Transverse colon (tissue), 4 donors: Measurements from ENCODE around the gene TYW1. TPM values are rescaled to one million over a fixed set of nuclear protein-coding genes. Genes with fewer than 3 reads are reported as not detected.
"Not testable (repeated sequence)": the region's sequence is repeated elsewhere in the genome, so short reads cannot be mapped to it uniquely, and the experiment has no call there.

ENCODE experiments used
- DNase-seq: peaks from one replicate; pipeline ENCODE4 v3.0.0-alpha.2; 2019
- H3K27ac ChIP-seq, 4 donors: fragments of 200-600 bp; sonication (generic); 2 replicates each; pipeline ENCODE4 v1.5.1; 2016 to 2018; ENCODE audit warnings: inconsistent platforms in 4 of 4
- H3K27me3 ChIP-seq: fragments of 200-600 bp; sonication (generic); 2 replicates; pipeline ENCODE4 v1.5.1; 2017; ENCODE audit warnings: inconsistent platforms
- H3K36me3 ChIP-seq, 4 donors: fragments of 200-600 bp; sonication (generic); 2 replicates each; pipeline ENCODE4 v1.5.1; 2017 to 2019; ENCODE audit warnings: inconsistent platforms in 4 of 4
- H3K4me1 ChIP-seq, 4 donors: fragments of 200-600 bp; sonication (generic); 2 replicates each; pipeline ENCODE4 v1.5.1; 2017 to 2020; ENCODE audit warnings: inconsistent platforms in 4 of 4
- H3K4me3 ChIP-seq, 4 donors: fragments of 200-600 bp; sonication (generic); 1 replicate in 1 of 4; 2 replicates in 3 of 4; pipeline versions ENCODE4 v1.5.1 to v1.6.1; 2017 to 2019; ENCODE audit warnings: inconsistent platforms in 4 of 4
- H3K9me3 ChIP-seq, 2 donors: fragments of 200-600 bp; sonication (generic); 2 replicates each; pipeline ENCODE4 v1.5.1; 2017 to 2019; ENCODE audit warnings: inconsistent platforms in 2 of 2
- EP300 ChIP-seq: sonication (generic); formaldehyde crosslinking; IDR thresholded peaks from one replicate; pipeline ENCODE4 v1.6.1; 2017; ENCODE audit warnings: antibody characterized with exemption, low read depth
- POLR2A ChIP-seq: fragments of 450-650 bp; IDR thresholded peaks from one replicate; pipeline ENCODE4 v1.6.1; 2016; ENCODE audit warnings: antibody characterized with exemption, mild to moderate bottlenecking, moderate library complexity
- POLR2AphosphoS5 ChIP-seq, 3 donors: sonication (generic); formaldehyde crosslinking; IDR thresholded peaks; one replicate each; pipeline ENCODE4 v1.6.1; 2016; ENCODE audit warnings: antibody characterized with exemption in 3 of 3
- WGBS, 2 donors: methylation state at CpG; one replicate each; pipeline ENCODE4 v1.1.5; 2018; ENCODE audit warnings: low coverage in 1 of 2; 5-methylcytosine and 5-hydroxymethylcytosine counted together
- in situ Hi-C, 4 donors: fragments of 200-750 bp; cut with MboI; loops; one replicate each; pipeline versions ENCODE4 v1.15.0 to v1.15.1; 2017; ENCODE audit warnings: low sequenced_read_pairs in 3 of 4, low pct_ligation_motif_present in 1 of 4, low pct_unique_long_range_greater_than_20kb in 1 of 4
- intact Hi-C: fragments of 100-400 bp; cut with DNase I; formaldehyde crosslinking; loops from one replicate; pipeline ENCODE4 v1.15.1; 2023; ENCODE audit warnings: low total_unique reads
- total RNA-seq, 4 donors: library from RNA; depleted of rRNA; stranded (reverse); fragments of >200 nt; gene quantifications; one replicate each; pipeline ENCODE4 v1.1.0, GENCODE V29; 2016
- TF ChIP-seq, protein P1 (sequence below), 5 experiments: fragments of 200-600 bp in 3 of 5; fragments of 450-650 bp in 2 of 5; sonication (generic) in 3 of 5; IDR thresholded peaks; 1 replicate in 2 of 5; 2 replicates in 3 of 5; pipeline ENCODE4 v1.5.1; 2016 to 2017; ENCODE audit warnings: antibody characterized with exemption in 5 of 5, inconsistent platforms in 3 of 5, mild to moderate bottlenecking in 2 of 5, moderate library complexity in 1 of 5

TYW1 gene, protein sequence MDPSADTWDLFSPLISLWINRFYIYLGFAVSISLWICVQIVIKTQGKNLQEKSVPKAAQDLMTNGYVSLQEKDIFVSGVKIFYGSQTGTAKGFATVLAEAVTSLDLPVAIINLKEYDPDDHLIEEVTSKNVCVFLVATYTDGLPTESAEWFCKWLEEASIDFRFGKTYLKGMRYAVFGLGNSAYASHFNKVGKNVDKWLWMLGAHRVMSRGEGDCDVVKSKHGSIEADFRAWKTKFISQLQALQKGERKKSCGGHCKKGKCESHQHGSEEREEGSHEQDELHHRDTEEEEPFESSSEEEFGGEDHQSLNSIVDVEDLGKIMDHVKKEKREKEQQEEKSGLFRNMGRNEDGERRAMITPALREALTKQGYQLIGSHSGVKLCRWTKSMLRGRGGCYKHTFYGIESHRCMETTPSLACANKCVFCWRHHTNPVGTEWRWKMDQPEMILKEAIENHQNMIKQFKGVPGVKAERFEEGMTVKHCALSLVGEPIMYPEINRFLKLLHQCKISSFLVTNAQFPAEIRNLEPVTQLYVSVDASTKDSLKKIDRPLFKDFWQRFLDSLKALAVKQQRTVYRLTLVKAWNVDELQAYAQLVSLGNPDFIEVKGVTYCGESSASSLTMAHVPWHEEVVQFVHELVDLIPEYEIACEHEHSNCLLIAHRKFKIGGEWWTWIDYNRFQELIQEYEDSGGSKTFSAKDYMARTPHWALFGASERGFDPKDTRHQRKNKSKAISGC
- total RNA-seq = 10 to 100 TPM; 24.3 to 87.8 (median 27.5) TPM

DNA sequence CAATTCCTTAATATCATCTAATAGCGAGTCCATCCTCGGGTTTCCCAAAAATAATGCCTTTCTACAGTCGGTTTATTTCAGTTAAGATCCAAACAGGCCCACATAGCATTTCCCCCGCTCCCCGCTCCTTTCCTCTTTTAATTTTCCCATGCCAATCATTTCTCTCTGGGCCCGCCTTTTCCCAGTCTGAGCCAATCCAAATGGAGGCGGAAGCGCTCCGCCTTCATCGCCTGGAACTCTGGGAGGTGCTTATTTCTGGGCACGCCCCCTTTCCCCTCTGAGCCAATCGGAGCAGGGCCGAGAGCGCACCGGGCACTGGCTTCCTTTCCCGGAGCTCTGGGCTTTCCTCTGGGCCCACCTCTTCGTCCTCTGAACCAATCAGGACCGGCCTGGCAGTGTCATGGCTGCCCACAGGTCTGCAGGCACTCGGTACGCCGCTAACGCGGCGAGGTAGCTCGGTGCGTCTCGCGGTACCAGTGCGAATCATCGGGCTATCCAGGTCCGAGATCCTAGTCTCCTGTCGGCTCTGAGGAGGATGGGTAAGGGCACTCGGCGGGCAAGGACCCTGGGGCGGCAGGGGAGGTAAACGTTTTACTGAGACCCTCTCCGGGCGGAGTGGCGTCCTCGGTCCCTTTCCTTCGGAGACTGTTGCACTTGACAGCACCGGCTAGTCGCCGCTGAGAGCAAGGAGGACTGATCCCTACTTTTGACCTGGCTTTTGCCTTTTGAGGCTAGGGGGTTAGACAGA is at the start of gene TYW1:
Gene TYW1 (plus strand): TSS at position 390 of the 748 bp plus-strand sequence. CDS start 146 bp downstream, at position 536.
- WGBS, 2 donors = 0% methylated on average over 5 to 31 of the region's 44 CpGs
- in situ Hi-C loops, H3K9me3 ChIP-seq, H3K27me3 ChIP-seq, intact Hi-C loops: not testable (repeated sequence)
- Histone ChIP-seq H3K4me3 (peak within 1 kb of the TSS; percentile 35 to 93 (median 63)), H3K27ac (peak within 1 kb of the TSS; percentile 93 to 99 (median 98)), H3K36me3 (peaks cover 0 to 18% (median 10%) of the 10 kb centered on the region in 4 donors), H3K4me1 (peaks cover 10 to 31% (median 16%) of the 10 kb centered on the region in 4 donors)
- TF ChIP-seq POLR2AphosphoS5 (IDR thresholded peaks at IDR 0.05) (peak; percentile 74 to 91 (median 89)), POLR2A (peak; percentile 88)
- peak; percentile 99 for DNase-seq

DNA sequence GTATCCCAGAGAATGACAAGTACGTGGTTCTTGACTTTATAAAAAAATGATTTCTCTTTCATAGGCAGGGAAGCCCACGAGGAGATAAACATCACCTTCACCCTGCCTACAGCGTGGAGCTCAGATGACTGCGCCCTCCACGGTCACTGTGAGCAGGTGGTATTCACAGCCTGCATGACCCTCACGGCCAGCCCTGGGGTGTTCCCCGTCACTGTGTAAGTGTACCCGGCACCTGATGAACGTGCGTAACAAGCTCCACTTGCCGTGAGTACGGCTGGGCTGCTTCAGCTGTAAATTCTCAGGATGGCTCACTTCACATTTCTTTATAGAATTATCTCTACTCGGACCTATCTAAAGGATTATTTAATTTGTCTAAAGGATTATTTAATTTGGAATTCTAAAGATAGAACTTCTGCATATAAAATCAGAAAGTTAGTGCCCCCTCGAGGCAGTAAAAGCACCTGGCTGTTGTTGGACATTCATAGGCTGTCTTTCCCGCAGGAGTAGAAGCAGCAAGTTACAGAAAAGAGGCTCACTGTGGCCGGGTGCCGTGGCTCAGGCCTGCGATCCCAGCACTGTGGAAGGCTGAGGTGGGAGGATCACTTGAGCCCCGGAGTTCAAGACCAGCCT is 48.0 kb upstream of the TYW1 start:
- in situ Hi-C loops = no loop called here
- H3K36me3 ChIP-seq = peaks cover 0 to 54% (median 21%) of the 10 kb centered on the region in 4 donors
- TF ChIP-seq EP300 (no peak), POLR2A (no peak), POLR2AphosphoS5 (IDR thresholded peaks at IDR 0.05) (no peak)
- TF ChIP-seq, protein P1, sequence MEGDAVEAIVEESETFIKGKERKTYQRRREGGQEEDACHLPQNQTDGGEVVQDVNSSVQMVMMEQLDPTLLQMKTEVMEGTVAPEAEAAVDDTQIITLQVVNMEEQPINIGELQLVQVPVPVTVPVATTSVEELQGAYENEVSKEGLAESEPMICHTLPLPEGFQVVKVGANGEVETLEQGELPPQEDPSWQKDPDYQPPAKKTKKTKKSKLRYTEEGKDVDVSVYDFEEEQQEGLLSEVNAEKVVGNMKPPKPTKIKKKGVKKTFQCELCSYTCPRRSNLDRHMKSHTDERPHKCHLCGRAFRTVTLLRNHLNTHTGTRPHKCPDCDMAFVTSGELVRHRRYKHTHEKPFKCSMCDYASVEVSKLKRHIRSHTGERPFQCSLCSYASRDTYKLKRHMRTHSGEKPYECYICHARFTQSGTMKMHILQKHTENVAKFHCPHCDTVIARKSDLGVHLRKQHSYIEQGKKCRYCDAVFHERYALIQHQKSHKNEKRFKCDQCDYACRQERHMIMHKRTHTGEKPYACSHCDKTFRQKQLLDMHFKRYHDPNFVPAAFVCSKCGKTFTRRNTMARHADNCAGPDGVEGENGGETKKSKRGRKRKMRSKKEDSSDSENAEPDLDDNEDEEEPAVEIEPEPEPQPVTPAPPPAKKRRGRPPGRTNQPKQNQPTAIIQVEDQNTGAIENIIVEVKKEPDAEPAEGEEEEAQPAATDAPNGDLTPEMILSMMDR (IDR thresholded peaks at IDR 0.05) = no peak
- DNase-seq = no peak
- no peaks in the 10 kb centered on the region for H3K9me3 ChIP-seq
- WGBS, 2 donors = 89 to 93% methylated on average over 11 to 19 of the region's 19 CpGs
- H3K27me3 ChIP-seq = no peaks in the 10 kb centered on the region
- peaks cover 0 to 22% (median 12%) of the 10 kb centered on the region in 4 donors for H3K4me1 ChIP-seq
- no peak overlapping the region for H3K27ac ChIP-seq
- intact Hi-C loops = no loop called here
- no peak overlapping the region for H3K4me3 ChIP-seq

DNA sequence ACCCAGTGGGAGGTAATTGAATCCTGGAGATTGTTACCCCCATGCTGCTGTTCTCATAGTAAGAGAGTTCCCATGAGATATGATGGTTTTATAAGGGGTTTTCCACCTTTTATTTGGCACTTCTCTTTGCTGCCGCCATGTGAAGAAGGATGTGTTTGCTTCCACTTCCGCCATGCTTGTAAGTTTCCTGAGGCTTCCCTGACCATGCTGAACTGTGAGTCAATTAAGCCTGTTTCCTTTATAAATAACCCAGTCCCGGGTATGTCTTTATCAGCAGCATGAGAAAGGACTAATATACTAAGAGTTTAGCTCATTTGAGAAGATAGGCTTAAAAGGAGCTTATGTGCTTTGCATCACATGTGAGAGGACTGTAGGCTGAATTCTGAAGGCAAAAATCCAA is 46.3 kb upstream of the TYW1 start:
- Histone ChIP-seq H3K4me3 (no peak overlapping the region), H3K4me1 (peaks cover 0 to 22% (median 12%) of the 10 kb centered on the region in 4 donors), H3K27me3 (no peaks in the 10 kb centered on the region), H3K36me3 (peaks cover 0 to 60% (median 19%) of the 10 kb centered on the region in 4 donors), H3K9me3 (no peaks in the 10 kb centered on the region), H3K27ac (no peak overlapping the region)
- no peak for DNase-seq
- WGBS, 2 donors = 57 to 81% methylated on average over 2 to 3 of the region's 3 CpGs
- in situ Hi-C loops (no loop called here), intact Hi-C loops (no loop called here)
- TF ChIP-seq POLR2AphosphoS5 (IDR thresholded peaks at IDR 0.05) (no peak), POLR2A (no peak)
- TF ChIP-seq, protein P1 (IDR thresholded peaks at IDR 0.05) = no peak

DNA sequence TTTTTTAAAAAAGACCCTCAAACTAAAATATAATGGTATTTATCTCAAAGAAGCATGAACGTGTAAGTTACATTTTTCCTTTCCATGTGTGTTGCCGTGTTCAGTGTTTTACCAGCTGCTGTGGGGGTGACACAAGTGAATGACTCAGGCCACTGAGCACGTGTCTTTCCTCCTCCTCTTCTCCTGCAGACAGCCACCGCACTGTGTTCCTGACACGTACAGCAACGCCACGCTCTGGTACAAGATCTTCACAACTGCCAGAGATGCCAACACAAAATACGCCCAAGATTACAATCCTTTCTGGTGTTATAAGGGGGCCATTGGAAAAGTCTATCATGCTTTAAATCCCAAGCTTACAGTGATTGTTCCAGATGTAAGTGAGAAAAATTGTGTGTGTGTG is 45.9 kb upstream of the TYW1 start:
- DNase-seq = no peak
- no peak for TF ChIP-seq POLR2A
- TF ChIP-seq, protein P1 (IDR thresholded peaks at IDR 0.05) = no peak
- TF ChIP-seq POLR2AphosphoS5 (IDR thresholded peaks at IDR 0.05) = no peak
- no peak for TF ChIP-seq EP300

More for the DNA sequence above, 45.9 kb upstream of the TYW1 start:
- 80 to 90% methylated on average over 2 to 8 of the region's 8 CpGs for WGBS, 2 donors
- in situ Hi-C loops (no loop called here), intact Hi-C loops (no loop called here)
- no peak overlapping the region for H3K4me3 ChIP-seq
- no peaks in the 10 kb centered on the region for H3K27me3 ChIP-seq
- H3K36me3 ChIP-seq = peaks cover 0 to 60% (median 19%) of the 10 kb centered on the region in 4 donors
- H3K9me3 ChIP-seq = no peaks in the 10 kb centered on the region
- peaks cover 0 to 19% (median 11%) of the 10 kb centered on the region in 4 donors for H3K4me1 ChIP-seq
- no peak overlapping the region for H3K27ac ChIP-seq
